Measurements from ENCODE around the gene ZNRF2. TPM values are rescaled to one million over a fixed set of nuclear protein-coding genes. Genes with fewer than 3 reads are reported as not detected.
"Not testable (repeated sequence)": the region's sequence is repeated elsewhere in the genome, so short reads cannot be mapped to it uniquely, and the experiment has no call there.

ZNRF2 gene
- total RNA-seq, 1 donor = 12.7 TPM

DNA sequence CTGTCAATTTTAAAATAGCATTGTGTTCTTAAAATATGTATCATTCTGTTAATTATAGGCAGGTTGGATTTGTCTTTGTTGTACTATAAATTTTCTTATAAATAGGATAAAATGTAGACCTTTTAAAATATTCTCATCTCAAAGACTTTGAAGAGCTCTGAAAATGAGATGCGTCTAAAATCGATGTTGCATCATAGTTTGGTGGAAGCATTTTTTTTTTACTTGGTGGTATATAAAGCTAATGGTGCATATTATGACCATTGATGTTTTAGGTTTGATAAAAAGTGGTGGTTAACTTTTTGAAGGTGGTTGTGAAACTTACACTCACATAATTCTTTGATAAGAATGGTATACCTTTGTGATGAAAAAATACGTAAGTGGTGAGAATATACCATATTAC, 69.1 kb downstream of the ZNRF2 start:
- no peak for DNase-seq (ENCODE audit: low read depth in 2 of 3, low spot score in 2 of 3)

DNA sequence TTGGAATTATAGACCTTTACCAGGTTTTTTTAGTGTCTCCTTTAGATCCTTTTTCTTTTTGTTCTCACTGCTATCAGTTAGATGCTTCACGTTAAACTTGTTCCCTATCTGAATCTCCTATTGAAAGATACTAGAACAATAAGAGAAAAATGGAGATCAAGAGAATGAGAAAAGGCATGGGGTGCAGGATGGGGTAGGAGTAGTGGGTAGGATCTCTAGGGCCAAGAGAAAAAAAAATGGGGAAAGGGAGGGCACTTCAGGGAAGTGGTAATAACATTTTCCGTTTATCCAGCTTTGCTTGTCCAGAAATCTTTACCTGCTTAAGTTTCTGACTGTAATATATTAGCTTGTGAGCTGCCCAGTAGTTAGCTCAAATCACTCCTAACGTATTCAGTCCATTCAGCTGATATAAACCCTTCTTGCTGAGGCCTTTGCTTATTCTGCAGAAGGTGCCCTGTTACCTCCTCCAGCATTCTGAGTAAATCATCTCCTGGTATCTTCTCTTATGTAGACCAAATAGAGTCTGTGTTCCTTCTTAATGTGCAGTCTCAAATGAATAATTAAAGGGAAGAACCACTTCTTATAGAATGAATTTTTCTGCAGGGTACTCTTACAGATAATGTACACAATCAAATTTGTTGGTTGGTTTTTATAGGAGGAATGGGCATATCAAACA, 69.7 kb downstream of the ZNRF2 start:
- no peak for DNase-seq (ENCODE audit: low read depth in 2 of 3, low spot score in 2 of 3)

DNA sequence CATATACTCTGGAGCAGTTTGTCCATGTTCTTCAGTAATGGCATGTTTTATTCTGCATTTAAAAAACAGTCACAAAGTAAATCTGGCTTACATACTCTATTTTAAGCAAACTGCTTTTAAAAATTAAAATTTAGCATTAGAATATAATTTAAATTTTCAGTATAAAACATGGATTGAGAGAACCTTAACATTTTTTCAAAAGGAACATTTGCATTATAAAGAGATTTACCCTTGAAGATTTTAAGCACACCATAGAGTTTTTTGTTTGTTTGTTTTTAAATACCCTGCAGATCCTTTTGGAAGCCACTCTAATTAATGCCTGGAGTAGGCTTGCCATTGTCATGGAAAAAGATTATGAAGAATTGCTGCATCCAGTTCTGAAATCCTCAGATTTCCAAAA, 70.4 kb downstream of the ZNRF2 start:
- no peak for DNase-seq (ENCODE audit: low read depth in 2 of 3, low spot score in 2 of 3)

DNA sequence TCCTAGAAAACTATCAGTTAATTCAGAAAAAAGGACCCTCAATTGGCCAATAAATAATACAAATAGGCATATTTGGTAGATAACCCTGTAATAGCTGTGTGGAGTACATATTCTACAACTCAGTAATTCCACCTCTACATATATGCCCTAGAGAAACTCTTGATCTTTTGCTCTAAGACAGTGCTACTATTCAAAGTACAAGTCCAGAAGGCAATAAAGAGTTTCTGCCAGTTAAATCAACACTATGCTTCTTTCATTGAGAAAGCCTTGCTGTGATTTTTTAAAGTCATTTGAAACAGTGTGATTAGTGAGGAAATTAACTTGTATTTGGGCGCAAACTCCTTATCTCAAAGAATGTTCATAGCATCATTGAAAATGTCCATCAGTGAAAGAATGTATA, 75.6 kb downstream of the ZNRF2 start:
- DNase-seq (ENCODE audit: low read depth in 2 of 3, low spot score in 2 of 3) = no peak

DNA sequence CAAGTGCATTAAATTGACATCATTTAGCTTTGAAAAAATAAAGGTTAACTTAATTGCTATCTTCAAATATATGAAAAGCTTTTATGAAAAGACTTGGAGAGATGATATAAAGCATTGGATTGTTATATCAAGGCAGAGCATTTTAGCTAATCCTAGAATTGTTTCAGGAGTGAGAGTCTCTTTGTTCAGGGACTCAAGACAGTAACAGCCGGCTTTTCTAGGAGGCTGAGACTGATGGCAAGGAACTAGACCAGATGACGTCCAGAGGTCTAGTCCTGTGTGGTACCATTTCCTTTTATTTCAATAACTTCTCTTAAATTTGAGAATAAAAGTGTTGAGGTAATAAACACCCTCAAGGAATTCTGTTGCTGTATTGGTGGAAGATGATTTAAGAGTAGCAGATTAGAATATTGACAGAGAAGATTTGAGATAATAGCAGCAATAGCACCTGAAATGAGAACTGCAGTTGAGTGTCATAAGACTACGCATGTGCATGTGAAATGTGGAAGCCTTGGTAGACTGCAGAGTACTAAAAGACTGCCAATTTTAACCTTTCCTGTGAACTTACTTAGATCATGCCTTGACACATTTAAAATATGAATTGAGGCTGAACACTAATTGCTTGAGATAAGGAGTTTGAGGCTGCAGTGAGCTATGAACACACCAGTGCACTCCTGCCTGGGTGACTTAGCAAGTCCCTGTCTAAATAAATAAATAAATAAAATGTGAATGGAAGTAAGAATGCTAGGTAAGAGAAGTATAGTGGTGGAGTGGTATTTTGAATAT, 79.6 kb downstream of the ZNRF2 start:
- no peak for DNase-seq (ENCODE audit: low read depth in 2 of 3, low spot score in 2 of 3)

DNA sequence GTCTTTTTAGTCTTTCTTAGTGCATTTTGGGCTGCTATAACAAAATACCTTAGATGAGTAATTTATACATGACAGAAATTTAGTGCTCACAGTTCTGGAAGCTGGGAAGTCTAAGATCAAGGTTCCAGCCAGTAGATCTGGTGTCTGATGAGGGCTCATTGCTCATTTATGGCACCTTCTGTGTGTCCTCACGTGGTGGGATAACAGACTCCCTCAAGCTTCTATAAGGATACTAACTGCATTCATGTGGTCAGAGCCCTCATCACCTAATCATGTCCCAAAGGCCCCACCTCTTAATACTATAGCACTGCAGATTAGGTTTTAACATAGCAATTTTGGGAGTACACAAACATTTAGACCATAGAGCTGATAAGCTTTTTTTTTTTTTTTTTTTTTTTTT, 80.4 kb downstream of the ZNRF2 start:
- DNase-seq (ENCODE audit: low read depth in 2 of 3, low spot score in 2 of 3) = no peak

DNA sequence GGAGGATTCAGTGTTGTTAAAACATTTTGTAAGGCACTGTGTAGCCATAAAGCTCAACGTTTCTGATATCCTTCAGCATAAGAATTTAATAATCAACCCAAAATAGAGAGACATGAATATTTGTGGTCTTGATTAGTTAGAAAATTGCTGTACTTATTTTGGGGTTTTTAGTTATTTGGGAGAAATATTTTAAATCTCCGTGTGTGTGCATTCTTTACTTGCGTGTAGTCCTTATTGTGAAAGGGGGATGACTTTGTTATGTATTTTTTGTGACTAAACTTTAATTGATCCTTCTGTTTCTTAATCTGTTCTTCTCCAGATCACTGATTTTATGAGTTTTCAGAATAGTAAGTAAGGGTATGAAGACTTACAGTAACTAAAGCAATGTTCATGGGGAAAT, 81.2 kb downstream of the ZNRF2 start:
- no peak for DNase-seq (ENCODE audit: low read depth in 2 of 3, low spot score in 2 of 3)

DNA sequence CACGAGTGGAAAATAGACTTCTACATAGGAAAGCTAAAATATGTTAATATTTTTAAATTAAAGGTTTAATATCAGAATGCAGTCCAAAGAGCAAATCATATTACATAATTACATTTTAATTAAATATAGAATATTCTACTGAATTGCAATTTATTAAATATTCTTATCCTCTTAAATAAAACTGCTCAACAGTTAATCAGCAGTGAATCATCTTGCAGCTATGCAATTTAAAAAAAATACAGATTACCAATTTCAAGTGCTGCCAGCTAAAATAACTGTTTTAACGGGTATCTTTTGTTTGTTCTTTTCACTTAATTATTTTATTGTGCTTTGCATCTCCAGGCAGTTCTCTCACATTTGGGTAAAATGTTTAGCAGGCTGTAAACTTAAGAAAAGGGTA, 82.2 kb downstream of the ZNRF2 start:
- DNase-seq (ENCODE audit: low read depth in 2 of 3, low spot score in 2 of 3) = no peak

DNA sequence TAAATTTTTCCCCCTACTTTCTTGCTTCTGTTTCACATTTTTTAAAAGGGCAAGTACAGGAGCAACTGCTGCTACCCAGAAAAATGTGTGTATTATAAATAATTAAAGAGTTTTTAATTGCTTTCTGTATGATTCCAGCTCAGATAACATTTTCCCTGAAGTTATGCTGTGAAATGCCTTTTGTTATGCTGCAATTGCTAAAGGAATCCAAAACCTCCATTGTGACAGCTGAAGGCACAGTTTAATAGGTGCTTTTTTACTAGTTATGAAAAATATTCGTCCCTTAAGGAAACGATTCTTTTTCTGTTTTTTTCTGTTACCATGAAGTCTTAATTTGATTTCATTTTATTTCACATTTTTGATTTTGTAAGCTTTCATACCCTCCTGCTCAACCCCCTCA, 83.2 kb downstream of the ZNRF2 start:
- no peak for DNase-seq (ENCODE audit: low read depth in 2 of 3, low spot score in 2 of 3)

DNA sequence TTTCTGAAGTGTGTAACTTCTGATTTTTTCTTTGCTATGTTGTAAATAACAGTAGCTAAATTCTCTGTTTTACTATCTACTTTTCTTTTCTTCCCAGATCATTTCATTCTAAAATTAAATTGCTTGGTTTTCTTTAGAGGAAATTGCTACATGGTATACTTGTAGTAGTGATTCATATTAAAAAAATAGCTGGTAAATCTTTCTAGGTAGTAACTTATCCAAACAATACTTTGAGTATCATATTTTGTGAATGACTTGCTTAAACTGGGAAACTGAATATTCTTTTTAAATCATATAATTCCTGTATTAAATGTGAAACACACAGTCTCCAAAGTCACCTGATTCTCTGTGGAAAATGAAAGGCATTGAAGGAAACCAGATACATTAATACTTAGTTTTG, 85.5 kb downstream of the ZNRF2 start:
- no peak for DNase-seq (ENCODE audit: low read depth in 2 of 3, low spot score in 2 of 3)

DNA sequence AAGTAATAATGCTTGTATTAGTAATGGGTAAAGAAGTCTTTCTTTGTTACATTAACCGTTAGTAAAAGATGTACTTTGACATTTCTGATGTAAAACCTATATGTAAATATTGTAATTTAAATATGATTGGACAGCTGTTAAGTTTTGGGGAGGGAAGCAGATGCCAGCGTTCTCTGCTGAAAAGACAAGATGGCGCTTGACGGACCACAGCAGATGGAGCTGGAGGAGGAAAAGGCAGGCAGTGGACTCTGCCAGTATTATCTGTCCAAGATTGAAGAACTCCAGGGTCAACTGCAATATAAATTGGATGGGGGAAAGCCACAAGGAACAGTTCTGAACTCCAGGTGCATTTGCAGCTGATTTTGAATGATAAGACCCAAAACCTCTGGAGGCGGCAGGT, 86.9 kb downstream of the ZNRF2 start:
- no peak for DNase-seq (ENCODE audit: low read depth in 2 of 3, low spot score in 2 of 3)

DNA sequence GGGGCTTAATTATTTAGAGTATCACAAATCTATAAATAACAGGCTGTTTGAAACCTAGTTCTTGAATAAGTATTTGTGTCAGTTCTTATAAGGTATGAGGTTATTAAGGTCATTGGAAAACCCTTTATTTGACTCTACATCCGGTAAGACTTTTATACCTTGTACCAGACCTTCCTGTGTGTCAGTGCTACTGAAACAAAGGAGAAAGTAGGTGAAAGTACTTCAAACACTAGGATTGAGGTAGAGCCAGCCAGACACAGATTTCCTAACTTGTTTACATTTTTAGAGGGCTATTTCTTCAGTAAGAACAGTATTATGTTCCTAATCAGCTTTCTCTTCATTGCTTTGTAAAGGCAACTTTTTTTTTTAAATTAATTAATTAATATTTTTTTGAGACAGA, 93.9 kb downstream of the ZNRF2 start:
- DNase-seq (ENCODE audit: low read depth in 2 of 3, low spot score in 2 of 3) = no peak

DNA sequence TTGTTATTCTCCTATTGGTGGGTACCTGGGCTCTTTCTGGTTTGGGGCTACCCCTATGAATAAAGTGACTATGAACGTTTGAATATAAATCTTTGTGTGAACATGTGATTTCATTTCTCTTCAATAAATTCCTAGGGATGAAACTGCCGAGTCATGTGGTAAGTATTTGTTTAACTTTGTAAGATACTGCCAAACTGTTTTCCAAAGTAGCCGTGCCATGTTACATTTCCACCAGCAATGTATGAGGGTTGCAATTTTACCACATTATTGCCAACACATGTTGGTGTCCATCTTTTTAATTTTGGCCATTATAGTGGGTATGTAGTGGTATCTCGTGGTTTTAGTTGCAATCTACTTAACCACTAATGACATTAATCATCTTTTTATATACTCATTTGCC, 94.7 kb downstream of the ZNRF2 start:
- no peak for DNase-seq (ENCODE audit: low read depth in 2 of 3, low spot score in 2 of 3)

DNA sequence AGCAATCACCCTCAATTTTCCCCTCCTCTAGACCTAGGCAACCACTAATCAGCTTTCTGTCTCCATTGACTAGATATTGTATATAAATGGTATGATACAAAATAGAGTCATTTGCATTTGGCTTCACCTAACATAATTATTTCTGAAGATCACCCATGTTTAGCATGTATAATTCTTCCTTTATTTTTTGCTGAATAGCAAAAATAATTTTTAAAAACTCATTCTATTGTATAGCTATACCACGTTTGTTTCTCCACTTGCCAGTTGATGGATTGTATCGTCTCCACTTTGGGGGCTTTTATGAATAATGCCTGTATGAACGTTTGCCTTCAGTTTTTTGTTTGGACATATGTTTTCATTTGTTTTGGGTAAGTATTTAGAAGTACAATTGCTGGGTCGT, 95.3 kb downstream of the ZNRF2 start:
- DNase-seq (ENCODE audit: low read depth in 2 of 3, low spot score in 2 of 3) = no peak

DNA sequence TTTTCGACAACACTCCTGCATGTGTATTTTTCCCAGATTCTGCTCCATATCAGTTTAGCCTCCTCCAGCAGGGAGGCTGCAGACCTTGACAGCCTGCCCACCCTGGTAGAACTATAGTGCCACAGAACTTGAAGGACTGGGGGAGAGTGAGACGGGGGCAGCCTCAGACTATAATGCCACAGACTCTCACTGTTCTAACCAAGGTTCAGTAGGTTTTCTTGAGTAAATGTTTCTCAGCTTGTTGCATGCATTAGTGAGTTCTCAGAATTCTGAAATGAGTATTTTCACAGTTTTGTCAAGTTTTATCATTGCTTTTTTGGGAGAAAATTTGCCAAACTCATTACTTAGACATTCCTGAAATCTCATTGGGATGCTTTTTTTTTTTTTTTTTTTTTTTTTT, 95.9 kb downstream of the ZNRF2 start:
- DNase-seq (ENCODE audit: low read depth in 2 of 3, low spot score in 2 of 3) = no peak

DNA sequence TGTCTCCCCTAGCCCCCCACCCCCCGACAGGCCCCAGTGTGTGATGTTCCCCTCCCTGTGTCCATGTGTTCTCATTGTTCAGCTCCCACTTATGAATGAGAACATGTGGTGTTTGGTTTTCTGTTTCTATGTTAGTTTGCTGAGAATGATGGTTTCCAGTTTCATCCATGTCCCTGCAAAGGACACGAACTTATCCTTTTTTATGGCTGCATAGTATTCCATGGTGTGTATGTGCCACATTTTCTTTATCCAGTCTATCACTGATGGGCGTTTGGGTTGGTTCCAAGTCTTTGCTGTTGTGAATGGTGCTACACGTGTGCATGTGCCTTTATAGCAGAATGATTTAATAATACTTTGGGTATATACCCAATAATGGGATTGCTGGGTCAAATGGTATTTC, 96.4 kb downstream of the ZNRF2 start:
- not testable (repeated sequence) for DNase-seq (ENCODE audit: low read depth in 2 of 3, low spot score in 2 of 3)

DNA sequence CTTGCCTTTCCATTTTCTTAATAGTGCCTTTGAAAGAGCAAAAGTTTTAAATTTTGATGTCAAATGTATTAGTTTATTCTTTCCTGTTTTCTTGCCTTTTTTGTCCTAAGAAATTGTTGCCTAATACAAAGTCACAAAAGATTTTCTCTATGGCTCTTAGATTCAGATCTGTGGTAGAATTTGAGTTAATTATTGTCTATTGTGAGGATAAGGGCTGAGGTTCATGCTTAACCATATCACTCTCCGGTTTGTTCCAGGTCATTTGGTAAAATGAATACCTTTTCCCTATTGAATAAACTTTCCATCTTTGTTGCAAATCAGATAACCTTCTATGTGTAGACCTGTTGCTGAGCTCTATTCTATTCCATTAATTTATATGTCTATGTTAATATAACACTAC, 98.2 kb downstream of the ZNRF2 start:
- DNase-seq (ENCODE audit: low read depth in 2 of 3, low spot score in 2 of 3) = no peak

DNA sequence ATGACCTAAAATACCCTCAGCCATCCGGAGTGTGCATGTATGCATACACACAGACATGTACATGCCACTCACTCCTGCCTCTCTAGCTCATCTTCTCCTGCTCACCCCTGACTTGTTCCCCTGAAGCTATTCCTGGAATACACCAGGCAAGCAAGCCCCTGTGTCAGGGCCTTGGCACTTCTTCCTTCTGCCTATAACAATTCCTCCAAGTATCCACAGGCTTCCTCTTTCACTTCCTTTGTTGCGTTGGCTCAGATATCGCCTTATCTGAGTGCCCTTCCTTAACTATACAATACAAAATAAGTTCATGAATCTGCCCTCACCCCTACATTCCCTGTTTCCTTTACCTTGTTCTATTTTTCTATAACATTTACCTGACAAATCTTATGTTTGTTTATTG, 105.4 kb downstream of the ZNRF2 start:
- no peak for DNase-seq (ENCODE audit: low read depth in 2 of 3, low spot score in 2 of 3)

DNA sequence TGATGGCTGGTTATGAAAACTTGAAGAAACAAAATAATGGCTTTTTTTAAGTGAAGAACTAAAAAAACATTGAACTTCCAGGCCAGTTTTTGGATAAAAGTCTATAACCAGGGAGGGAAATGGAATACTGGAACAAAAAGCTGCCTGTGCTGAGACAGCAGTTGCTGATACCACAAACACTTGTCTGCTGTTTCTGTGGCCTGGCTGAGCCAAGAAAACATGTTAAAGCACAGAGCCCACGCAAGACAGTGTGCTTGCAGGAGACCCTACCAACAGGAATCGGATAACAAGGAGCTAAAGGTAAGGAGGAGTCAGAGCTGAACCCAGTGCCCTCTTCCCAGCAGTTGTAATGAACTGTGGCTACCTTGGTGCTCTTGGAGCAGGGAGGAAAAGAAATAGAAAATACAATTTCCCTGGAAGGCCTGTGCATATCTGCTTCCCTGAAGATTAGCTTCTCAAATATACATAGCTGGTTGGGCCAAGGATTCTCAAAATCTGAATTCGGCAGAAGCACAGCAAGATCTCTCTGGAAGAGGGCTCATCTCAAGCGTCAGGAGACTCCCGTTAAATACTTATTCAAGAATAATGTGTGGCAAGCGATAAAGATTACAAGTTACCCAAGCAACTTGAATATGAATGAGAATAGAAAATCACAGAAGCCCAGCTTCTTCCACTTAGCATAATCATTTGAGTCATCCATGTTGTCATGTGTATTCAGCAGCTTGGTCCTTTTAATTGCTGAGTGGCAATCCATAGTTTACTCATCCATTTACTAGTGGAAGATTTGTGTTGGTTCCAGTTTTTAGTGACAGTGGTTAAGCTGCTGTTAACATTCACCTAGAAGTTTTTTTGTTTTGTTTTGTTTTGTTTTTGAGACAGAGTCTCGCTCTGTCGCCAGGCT, 106.6 kb downstream of the ZNRF2 start:
- DNase-seq (ENCODE audit: low read depth in 2 of 3, low spot score in 2 of 3) = no peak

DNA sequence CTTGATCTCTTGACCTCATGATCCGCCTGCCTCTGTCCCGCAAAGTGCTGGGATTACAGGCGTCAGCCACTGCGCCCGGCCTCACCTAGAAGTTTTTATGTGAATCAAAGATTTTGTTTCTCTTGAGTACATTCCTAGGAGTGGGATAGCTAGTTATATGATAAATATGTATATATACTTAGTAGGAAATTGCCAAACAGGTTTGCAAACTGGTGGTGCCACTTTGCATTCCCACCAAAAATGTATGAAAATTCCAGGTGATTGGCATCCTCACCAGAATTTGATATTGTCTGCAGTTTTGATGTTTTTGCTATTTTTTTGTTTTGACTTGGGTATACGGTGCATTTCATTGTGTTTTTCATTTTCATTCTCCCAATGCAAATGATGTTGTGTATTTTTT, 107.4 kb downstream of the ZNRF2 start:
- no peak for DNase-seq (ENCODE audit: low read depth in 2 of 3, low spot score in 2 of 3)

DNA sequence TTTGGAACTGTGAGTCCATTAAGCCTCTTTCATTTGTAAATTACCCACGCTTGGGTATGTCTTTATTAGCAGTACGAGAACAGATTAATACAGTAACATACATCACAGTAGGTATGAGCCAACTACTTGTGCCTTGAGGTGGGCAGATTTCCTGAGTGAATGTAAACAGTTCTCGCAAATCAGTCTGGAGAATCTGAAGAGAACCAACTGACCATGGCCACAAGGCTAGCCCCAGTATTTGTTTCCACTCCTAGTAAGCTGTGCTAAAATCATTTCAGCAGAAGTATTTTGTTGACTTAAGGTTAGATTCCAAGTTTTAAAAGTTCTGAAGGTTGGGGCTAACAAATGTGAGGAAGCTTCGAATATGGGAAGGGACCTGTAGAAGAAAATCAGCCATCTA, 111.3 kb downstream of the ZNRF2 start:
- DNase-seq (ENCODE audit: low read depth in 2 of 3, low spot score in 2 of 3) = no peak

DNA sequence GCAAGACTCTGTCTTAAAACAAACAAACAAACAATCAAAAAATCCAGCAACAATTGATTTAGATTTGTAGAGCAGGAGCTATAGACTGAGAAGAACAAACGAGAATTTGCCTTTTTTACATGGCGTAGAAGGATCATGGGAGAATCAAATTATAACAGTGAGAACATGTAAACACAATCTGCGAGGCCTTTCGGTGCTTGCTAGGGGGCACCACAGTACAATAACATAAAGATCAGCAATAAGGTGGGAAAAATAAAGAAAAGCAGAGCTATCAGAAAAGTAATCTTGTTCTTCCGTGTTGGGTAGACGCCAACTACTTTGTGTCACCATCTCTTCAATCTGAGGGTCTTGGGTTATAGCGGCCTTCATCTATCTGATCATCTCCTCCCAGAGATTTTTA, 112.0 kb downstream of the ZNRF2 start:
- peak in 2 of 3 donors; percentile 19 to 41 for DNase-seq (ENCODE audit: low read depth in 2 of 3, low spot score in 2 of 3)
